G401.6 (cell line): ENCODE data around the gene FAH.
A peak's percentile ranks its signal among the peaks of the same experiment; 100 is the strongest.

ENCODE experiments used
- FAIRE-seq: peaks from 2 replicates; lab custom pipeline; 2012; peaks lifted over from hg19 to GRCh38; lab: Jason Lieb, UNC

FAH gene

DNA sequence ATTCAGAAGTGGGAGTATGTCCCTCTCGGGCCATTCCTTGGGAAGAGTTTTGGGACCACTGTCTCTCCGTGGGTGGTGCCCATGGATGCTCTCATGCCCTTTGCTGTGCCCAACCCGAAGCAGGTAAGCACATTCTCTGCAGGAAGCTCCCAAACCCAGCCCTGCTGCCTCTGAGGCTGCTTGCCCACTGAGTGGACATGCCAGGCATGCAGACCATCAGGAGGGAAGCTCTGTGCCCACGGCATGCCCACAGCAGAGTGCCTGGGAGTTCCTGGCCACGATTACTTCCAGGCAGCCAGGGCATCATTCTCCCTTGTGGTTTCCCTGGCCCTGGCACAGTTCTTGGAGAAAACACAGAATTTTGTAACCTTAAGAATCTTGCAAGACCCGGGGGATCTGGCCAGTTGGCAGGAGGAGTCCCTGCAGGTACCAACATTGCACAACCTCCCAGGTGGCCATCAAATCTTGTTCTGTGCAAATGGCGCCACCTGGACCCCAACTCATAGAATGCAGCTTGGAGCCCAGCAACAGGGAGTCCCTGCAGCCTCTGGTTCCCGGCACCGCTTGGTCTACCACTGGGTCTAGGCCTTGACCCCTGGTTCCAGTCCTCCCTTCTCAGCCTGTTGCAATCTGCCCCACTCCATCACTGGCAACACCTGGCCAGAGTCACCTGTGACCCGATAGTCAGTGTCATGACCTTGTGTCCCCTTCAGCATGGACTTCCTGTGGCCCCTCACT, 20.4 kb downstream of the FAH start:
- FAIRE-seq = peak; percentile 3

DNA sequence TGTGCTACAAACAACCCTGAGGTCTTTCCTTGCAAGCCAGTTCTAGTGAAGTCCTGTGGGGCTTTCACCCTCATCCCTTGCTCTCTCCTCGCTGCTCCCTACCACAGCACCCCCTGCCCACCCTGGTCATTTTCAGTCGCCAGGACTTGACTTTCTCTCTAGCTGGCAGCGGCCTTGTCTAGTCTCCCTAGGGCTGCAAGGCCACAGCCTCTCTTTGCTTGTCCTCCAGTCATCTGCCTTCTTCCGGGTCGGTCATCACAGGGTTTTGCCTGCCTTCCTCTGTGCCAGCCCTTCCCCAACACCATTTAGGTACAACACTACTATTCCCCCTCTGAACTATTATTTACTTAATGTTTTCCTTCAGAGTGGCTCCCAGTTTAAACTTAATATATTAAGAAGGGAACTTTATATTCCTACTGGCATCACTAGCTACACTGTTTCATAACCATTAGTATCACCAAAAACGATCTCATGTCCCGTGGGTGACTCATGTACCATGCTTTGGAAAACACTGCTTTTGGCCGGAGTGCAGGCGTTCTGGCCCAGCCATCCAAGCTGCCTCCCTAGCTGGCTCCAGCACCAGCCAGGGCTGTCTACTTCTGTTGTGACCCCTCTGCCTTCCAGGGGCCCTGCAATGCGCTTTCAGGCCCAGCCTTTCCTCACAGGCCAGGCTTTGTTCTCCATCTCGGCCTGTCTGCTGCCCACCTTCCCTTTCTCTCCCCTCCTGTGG, 21.4 kb downstream of the FAH start:
- no peak for FAIRE-seq

DNA sequence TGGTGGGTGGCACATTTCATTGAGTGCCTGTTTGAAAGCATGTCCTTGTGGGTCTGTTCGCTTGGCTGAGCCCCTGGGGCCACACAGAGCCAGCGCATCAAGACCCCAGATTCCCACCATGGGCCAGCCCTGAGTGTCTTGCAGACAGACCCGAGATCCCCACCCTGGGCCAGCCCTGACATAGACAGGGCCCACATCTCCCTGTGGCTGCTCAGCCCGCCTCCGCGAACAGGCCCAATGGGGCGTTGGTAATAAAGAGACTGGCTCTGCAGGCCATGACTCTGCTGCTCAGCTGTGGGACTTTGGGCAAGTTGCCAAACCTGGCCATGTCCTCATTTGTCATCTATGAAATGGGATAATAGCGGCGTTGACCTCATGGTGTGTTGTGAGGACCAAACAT, 22.6 kb downstream of the FAH start:
- FAIRE-seq = no peak

DNA sequence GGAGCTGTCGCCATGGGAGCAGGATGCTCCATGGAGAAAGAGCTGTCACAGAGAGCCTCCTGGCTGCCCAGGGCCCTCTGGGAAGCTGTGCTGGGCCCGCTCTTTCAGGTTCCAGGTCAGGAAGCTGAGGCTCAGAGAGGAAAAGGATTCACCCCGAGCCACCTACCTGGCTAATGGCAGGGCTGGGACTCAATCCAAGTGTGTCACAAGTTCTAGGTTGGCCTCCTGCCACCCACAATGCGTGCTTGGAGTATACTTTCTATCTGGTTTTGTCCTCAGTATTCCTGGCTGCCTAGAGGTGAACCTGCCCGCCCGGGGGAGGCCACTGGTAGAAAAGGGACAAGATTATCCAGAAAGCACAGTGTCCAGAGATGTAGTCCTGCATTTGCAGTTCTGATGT, 23.6 kb downstream of the FAH start:
- FAIRE-seq = no peak

DNA sequence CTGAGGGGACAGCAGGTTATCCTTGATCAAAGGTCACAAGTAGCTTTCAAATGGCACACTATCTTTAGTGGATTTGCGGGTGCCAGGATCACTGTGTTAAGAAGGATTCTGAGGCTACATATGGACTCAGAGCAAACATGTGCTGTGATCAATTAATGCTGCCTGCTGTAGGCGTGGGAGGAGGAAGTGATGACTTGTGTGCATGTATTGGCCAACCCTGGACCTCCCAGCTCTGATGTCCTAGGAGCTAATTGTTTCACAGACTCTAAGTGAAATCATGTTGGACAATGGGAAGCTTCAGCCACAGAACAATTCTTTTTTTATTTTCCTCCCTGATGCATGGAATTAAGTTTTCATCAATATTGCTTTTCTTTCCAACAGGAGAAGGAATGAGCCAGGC, 24.4 kb downstream of the FAH start:
- FAIRE-seq = no peak

DNA sequence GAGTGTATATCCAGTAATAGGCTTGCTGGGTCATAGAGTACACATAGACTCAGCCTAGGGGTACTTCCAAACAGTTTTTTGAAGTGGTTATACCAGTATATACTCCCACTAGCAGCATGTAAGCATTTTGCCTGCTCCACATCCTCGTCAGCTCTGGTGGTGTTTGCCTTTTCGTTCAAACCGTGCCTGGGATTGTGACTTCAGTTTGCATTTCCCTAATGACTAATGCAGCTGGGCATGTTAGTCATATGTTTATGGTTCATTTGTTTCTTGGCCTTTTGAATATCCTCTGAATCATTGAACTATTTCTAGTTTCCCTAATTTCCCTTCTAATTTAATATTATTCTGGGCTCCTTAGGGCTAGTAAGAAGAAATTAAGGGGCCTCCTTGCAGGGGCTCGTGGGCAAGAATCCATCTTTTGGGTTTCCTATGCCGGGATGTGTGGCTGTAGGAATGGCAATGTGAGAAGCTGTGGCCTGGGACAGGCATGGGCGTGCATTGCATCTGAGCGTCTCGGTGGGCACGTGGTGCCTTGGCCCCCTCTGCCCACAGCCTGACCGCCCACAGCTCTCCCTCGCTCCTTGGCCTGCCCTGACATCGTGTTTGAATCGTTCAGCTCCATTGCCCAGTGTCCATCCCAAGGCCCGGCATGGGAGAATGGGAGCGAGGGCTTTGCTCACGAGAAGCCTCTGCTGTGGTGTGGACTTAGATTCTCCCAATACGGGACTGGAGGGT, 26.4 kb downstream of the FAH start:
- no peak for FAIRE-seq

DNA sequence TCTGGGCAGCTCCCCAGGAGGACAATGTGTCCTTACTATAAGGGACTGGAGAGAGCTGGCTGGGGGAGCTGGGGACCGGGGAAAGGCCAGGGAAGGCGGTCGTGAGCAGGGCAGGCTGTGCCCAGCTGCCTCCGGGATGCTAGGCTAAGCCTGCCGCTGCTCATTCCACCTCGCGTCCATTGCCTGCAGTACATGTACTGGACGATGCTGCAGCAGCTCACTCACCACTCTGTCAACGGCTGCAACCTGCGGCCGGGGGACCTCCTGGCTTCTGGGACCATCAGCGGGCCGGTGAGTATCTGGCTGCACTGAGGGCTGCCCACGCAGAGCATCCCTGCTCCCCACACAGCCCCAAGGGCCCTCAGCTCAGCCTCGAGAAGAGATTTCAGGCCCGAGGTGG, 27.1 kb downstream of the FAH start:
- FAIRE-seq = no peak

DNA sequence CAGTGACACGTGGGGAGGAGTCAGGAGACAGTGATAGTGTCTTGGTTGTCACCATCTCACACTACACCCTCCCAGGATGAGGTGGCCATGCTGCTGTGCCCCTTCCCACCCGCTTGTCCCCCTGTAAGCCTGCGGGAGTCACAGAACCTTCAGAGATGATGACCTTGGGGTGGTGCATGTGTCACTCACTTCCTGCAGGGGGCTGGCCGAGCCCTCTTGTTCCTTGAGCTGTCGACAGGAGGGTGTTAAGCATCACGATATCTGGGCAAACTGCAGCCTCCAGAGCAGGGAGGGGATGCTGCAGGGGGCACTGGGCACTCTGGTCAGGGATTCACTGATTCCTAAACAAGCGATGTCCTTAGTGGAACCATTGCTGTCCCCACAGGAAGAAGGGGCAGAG, 27.7 kb downstream of the FAH start:
- FAIRE-seq = no peak

DNA sequence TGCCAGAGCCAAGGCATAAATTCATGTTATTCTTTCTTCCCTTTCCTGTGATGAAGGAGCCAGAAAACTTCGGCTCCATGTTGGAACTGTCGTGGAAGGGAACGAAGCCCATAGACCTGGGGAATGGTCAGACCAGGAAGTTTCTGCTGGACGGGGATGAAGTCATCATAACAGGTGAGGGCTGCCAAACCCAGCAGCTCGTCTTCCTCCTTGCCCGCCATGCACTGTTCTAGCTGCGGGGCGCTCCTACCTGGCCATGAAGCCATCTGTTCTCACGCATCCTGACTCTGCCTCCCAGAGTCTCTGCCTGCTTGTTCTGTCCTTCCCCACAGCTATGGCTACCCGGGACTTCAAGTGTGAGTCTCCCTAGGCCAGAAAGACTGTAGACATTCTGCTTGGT, 28.2 kb downstream of the FAH start:
- no peak for FAIRE-seq

DNA sequence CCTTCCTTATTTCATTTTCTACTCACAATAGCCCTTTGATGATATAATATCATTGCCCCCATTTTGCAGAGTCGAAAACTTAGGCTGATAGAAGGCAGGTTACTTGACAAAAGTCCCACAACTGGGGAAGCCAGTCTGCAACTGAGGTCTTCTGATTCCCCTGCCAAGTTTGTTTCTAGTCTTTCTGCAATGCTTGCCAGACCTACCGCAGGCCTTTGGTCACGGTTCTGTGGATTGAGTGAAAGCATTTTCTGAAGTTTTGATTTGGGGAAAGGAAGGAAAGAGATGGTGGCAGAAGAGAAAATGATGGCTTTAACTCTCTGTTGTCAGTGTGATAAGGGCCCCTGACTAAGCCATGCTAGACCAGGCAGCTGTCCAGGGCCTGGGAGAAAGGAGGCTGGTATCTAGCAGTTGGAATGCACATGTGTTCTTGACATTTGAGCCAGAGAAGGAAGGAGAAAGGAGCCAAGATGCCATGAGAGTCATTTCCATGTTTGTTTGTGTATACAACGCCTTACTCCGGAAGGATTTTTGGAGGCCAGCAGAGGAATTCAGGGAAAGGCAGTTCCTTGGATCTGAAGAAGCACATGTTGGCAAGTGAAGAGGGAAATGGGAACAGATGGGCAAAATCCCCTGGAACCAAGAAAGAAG, 29.9 kb downstream of the FAH start:
- FAIRE-seq = no peak

DNA sequence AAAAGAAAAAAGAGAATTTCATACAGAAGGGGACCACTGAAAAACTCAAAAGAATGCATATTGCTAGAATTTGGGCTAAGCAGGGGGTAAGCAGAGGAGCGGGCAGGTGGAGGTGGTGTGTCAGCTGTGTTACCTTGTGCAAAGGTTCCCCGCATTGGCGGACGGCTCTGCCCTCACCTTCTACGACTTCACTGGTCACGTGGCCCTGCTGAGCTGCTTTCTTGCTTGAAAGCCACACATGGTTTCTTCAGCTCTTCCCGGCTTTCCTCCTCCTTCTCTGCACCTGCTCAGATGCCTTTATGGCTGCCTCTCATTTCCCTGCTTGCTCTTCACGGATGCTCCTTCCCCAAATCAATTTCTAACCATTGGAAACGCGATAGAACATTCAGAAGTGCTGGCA, 30.5 kb downstream of the FAH start:
- FAIRE-seq = no peak

DNA sequence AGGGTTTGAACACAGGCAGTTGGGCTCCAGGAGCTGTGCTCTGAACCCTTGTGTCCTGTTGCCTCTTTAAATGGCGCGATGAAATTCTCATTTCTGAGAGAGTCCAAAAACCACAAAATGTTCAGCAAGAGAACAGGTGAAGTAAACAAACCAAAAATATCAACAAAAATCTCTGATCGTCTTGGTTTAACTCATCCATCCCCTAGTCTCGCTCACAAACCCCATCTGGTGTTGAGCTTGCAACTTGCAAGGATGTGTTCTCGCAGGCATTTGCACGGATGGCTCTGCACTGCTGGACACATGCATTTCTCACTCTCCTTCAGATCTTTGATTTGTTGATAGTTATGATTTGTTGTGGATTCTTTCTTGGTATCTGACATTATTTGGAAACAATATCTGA, 31.1 kb downstream of the FAH start:
- FAIRE-seq = no peak

DNA sequence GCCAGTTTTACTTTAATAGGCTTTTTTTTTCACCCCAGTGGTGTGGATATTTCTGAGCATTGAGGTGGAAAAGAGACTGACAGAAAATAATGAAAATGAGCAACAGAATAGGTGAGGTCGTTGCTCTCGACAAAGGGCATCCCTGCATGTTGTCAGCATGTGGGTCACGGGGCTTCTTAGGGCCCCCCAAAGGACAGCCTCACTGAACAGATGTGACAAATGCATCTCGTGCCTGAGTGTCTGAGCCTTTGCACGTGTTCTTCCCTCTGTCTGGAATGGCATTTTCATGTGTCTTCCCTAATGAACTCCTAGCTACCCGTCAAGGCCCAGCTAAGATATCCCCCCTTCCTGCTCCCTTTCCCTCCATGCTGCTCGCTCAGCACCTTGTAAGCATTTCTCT, 31.8 kb downstream of the FAH start:
- FAIRE-seq = no peak

DNA sequence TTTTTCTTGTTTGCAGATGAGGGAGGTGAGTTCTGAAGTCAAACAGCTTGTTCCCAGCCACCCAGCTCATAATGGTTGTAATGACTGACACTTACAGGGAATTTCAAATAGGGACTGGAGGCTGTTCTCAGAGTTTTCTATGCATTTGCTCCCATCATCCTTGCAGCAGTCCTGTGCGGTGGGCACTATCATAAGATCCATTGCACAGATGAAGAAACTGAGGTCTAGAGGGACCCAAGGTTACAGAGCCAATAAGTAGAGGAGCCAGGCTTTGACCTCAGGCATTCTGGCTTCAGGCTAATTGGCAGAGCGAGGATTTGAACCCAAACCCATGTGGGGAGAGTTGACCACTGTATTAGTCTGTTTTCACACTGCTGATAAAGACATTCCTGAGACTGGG, 32.4 kb downstream of the FAH start:
- no peak for FAIRE-seq

DNA sequence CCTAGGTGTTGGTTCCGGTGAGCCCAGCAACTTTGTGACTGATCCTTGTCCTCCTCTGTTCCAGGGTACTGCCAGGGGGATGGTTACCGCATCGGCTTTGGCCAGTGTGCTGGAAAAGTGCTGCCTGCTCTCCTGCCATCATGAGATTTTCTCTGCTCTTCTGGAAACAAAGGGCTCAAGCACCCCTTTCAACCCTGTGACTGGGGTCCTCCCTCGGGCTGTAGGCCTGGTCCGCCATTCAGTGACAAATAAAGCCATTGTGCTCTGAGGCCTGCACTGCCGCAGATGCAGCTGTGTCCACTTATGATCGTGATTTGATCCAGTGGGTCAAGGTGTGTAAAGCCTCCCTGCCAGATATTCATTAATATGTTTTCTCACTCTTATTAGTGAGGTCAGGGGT, 33.3 kb downstream of the FAH start:
- no peak for FAIRE-seq

DNA sequence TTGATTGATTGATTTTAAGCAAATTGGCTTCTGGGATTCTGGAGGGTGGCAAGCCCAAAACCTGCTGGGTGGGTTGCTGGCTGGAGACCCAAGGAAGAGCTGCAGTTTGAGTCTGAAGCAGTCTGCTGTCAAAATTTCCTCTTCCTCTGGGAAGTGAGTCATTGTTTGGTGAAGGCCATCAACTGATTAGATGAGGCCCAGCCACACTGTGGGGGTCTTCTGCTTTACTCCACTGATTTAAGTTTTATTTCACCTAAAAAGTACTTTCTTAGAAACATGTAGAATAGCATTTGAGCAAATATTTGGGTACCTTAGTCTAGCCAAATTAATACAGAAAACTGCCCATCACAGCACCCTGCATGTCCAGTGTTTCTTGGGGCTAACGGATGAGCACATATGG, 33.8 kb downstream of the FAH start:
- FAIRE-seq = no peak

DNA sequence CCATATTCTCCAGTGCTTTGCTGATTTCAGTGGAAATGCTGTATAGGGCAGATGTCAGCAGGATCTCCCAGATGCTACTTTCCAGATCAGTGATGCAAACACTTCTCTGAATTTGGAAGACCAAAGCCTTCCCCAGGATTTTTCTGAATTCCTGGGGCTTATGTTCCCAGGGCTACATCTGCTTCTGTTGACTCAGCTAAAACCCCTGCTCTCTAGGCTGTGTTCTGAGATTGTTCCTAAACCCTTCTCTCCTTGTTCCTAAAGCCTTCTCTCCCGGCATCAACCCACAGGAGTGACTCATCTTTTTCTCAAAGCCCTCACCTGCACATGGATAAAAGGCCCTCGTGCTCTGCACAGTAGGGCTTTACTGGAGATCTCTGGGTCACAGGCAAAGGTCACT, 35.5 kb downstream of the FAH start:
- no peak for FAIRE-seq

DNA sequence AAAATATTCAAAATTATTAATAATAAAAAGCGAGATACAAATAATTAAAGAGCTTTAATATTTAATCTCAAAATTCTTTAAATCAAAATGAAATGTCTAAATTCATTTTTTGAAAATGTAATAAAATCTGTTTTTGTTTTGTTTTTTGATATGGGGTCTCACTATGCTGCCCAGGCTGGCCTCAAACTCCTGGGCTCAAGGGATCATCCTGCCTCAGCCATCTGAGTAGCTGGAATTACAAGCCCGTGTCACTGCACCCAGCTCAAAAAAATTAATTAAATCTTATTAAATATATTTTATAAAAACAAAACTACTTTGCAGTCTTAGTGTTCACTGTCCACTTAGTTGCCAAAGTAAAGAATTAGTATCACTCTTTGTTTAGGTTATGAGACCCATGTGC, 38.4 kb downstream of the FAH start:
- FAIRE-seq = no peak

DNA sequence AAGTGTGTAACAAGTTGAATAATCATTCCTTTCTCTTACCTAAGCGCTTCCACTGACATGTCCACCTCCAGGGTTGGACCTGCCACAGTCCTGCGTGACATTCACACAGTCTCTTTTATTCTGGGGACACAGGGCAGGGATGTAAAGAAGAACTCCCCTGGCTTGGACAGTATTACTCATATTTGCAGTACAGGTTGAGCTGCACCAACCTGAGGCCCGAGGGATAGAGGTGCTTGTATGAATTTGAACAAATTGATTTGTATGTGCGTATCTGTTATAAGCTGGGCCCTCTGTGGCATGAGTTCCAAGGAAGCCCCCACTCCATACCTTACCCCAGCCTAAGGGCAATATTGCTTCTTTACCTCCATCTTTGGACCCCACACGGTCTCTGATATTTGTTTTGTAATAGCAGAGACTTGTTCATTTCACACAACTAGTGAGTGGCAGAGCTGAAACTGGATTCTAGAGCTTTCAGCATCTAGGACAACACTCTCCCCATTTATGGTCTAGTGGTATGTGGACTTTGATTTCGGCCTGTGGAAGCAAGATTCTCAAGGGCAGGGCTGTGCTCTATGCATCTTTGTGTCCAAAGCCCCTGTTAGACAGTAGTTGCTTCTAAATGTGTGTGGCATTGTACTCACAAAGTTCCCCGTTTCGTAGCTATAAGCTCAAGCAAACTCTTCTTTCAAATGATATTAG, 39.2 kb downstream of the FAH start:
- FAIRE-seq = no peak

DNA sequence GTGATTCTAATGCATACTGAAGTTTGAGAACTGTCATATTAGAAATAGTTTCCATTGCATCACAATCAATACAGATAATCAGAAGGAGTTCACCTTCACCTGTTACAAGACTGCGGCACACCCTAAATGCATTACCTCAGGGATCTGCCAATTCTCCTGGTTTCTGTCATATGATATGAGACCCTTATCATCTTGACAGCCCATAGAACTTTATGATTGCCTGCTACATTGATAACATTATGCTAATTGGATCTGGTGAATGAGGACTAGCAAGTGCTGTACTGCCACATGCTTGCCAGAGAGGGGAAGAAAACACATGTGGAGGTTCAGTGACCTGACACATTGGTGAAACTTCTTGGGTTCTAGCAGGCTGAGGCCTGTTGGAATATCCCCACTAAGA, 41.4 kb downstream of the FAH start:
- no peak for FAIRE-seq

DNA sequence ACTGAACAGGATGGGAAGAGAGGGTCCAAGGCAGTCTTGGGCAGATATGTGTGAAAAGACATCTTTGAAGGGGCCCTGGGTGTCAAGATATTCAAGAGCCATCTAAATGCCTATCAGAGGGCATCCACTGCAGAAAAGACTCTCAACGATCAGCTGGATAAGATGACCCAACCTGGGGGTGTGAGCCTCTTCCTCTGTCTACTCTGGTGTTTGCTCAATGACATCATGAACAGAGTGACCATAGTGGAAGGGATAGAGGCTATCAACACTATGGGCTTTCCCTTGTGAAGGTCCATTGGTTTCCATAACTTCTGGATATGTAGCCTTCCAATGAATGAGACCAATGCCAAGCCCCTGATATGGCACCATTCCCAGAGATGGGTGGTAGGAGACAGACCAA, 42.1 kb downstream of the FAH start:
- no peak for FAIRE-seq

DNA sequence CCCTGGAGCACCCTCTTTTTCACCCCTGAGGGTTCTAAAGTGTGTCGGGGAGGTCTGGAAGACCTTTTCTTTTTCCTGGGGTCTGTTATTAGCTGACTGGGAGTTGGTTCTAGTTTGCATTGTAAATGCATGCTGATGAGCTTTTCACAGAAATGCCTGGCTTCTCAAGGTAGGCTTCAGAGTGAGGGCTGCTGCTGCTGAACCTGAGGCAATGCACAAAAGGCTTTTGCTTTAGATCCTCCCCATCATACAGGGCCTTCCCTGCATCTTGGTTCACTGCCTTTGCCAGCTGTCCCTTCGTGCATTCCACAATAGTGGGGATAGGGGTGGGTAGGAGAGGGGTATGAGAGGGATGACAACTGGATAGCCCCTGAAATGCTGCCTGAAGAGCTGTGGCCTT, 46.6 kb downstream of the FAH start:
- no peak for FAIRE-seq
